GM18505 (cell line): ENCODE results near the gene ECT2L.

Experiments used
- ATAC-seq: cut with Tn5 transposase; IDR thresholded peaks from one replicate; pipeline ENCODE4 v1.9.1; 2021; ENCODE audit not compliant: unreplicated experiment
- POLR2A ChIP-seq: IDR thresholded peaks from 4 replicates; pipeline ENCODE4 v1.6.1; 2011; ENCODE audit warnings: borderline replicate concordance; ENCODE audit not compliant: insufficient read depth, insufficient read length; ENCODE audit errors: extremely low read depth

The ECT2L gene

DNA sequence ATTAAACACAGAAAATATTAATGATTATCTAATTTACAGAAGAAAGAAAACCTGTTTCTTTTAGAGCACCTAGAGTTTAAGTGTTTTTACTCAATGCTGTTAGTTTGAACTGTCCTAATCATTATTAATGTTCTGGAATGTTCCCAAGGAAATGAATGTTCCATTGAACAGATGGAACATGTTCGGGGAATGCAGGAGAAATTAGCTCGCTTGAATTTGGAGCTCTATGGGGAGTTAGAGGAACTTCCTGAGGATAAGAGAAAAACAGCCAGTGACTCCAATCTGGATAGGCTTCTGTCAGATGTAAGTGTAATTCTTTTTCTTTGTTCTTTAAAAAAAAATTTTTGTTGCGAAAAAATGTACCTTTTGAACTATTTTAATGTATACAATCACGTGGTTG lies 10.8 kb upstream of the ECT2L start:
- TF ChIP-seq POLR2A = no peak
- ATAC-seq = no peak

DNA sequence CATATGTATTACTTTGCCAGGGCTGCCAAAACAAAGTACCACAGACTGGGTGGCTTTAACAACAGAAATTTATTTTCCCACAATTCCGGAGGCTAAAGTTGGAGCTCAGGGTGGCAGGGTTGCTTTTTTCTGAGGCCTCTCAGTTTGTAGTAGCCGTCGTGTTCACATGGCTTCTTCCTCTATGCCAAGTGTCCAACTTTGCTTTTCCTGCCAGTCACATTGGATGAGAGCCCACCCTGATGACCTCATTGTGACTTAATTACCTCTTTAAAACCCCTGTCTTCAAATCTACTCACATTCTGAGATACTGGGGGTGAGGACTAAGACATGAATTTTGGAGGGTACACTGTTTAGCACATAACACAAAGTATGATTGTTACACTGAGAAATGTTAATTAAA lies 9.9 kb upstream of the ECT2L start:
- ATAC-seq = no peak
- TF ChIP-seq POLR2A = no peak

DNA sequence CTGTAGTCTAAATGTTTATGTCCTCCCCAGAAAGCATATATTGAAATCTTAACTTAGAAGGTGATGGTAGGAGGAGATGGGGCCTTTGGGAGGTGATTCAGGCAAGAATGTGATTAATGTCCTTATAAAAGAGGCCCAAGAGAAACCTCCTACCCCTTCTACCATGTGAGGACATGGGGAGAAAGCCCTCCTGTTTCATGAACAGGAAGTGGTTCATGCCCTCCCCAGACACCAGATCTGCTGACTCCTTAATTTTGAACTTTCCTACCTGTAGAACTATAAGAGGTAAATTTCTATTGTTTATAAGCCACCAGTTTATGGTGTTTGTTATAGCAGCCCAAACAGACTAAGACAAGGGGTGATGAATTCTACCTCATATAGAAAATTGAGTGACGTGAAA lies 8.7 kb upstream of the ECT2L start:
- no peak for ATAC-seq
- TF ChIP-seq POLR2A = no peak

DNA sequence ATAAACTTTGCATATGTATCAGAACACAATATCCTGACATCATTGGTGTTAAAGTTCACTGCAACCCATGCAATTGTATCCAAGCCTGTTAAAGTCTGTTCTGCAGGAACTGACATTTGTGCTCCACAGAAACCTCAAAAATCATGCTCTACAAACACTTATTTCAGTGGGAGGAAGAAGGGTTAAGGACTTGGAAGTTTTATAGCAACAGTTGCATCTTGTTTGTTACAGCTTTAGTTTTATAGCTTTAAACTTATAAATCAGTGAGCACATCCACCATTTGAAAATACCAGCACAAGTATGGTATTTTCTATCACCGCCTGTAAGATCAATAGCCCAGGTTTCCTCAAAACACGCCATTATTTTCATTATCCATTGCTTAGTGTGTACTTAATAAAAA lies 884 bp downstream of the ECT2L start:
- no peak for ATAC-seq
- no peak for TF ChIP-seq POLR2A

DNA sequence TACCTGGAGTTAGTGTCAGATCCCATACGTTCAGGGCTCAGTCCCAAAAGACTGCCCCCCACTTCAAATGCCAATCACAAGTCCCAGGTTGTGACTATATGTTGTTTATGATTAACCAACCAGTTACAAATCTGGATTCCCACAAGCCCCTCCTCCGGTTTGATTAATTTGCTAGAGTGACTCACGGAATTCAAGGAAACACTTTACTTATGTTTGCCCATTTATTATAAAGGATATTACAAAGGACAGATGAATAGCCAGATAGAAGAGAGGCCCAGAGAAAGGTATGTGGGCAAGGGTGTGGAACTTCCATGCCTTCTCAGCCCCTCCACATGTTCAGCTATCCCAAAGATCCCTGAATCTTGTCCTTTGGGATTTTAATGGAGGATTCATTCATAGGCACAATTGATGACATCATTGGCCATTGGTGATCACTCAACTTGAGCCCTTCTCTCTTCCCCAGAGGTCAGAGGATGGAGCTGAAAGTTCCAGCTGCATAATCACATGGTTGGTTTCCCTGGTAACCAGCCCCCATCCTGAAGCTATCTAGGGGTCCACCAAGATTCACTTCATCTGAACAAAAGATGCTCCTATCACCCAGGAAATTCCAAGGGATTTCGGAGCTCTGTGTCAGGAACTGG lies 2.0 kb downstream of the ECT2L start:
- ATAC-seq = no peak
- no peak for TF ChIP-seq POLR2A

DNA sequence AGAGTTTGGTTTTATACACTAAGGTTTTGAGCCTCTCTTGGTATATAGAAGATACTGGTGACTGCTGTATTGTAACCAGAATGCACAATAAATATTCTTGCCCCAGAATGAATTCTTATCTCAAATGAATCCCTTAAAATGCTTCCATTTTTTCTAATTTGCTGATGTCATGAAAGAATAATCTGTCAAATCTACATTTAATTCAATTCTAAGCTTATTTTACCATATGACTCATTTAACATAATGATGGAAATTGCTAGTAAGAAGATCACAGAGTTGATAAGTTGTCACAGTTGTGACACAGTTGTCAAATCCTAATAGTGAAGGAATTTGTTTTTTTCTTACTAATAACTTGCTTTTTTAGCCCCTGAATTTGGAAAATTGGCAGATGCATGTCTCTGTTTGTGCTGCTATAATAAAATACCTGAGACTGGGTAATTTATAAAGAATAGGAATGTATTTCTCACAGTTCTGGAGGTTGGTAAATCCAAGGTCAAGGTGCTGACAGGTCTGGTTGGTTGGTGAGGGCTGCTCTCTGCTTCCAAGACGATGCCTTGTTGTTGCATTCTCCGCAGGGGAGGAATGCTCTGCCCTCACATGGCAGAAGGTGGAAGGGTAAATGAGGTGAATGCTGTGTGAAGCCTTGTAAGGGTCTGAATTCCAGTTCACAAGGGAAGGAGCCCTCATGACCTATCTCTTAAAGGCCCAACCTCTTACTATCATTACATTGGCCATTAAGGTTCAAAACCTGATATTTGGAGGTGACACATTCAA lies 4.7 kb downstream of the ECT2L start:
- TF ChIP-seq POLR2A = no peak
- ATAC-seq = no peak

DNA sequence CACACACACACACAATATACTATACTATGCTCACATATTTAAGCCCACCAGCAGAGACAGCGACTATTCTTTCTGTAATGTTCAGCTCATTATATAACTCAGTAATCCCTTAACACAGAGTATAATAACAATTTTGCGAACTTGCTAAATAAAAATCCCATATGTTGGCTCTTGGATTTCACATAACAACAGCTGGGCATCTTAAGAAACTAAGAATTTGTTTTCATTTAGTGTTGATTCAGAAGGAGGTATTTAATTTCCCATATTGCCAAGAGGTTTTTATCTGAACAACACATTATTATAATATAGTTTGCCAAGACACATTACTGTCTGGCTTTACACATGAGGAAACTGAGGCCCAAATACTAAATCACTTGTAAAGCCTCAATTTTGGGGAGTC lies 7.4 kb downstream of the ECT2L start:
- no peak for TF ChIP-seq POLR2A
- no peak for ATAC-seq

DNA sequence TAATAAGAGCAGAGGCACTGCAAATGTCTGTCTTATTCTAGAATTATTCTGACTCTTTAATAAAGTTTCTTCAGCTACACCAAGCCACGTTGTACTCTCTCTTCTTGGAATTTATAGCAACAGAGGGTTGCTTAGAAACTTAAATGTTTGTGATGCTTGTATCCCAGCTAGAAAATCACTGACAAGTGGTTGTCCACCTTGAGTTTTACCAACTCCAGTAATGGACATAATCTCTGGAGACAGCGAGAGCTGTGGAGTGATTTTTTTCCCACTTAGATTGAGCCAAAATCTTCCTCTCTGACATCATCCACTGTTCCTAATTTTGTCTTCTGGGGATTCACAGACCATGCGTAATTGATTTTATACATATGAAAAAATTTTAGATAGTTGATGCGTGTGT lies 8.0 kb downstream of the ECT2L start:
- TF ChIP-seq POLR2A = no peak
- ATAC-seq = no peak

DNA sequence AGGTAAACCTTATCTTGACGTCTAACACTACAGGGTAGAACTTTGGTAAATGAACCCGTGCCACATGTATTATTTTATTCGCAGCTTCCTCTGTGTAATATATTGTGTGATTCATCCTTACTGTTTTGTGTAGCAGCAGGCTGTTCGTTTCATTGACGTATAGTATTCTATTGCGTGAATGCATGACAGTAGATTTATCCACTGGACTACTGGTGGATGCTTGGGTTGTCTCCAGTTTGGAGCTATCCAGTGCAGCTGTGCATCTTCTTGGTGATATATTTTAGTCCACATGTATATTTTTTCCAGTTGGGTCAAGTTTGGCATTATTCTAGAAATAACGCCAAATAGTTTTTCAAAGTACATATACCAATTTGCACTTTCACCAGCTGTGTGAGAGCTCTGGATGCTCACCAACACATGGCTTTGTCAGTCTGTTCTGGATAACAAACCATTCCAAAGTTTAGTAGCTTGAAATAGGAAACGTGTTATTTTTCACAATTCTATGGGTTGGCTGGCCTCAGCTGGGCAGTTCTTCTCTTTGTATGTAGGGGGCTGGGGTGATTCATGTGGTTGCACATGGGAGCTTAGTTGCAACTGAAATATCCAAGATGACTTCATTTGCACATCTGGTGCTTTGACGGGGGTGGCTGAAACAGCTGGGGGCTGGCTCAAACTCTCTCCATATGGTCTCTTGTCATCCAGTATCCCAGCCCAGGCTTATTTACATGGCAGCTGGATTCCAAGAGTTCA lies 9.3 kb downstream of the ECT2L start:
- no peak for TF ChIP-seq POLR2A
- ATAC-seq = no peak

DNA sequence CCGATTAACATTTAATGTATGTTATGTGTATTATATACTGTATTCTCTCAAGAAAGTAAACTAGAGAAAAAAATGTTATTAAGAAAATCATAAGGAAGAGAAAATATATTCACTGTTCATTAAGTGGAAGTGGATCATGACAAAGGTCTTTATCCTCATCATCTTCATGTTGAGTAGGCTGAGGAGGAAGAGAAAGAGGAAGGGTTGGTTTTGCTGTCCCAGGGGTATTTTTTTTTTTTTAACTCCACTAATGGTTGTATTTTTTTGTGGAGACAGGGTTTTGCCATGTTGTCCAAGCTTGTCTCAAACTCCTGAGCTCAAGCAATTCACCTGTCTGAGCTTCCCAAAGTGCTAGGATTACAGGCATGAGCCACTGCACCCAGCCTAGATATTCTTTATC lies 11.0 kb downstream of the ECT2L start:
- ATAC-seq = no peak
- TF ChIP-seq POLR2A = no peak

DNA sequence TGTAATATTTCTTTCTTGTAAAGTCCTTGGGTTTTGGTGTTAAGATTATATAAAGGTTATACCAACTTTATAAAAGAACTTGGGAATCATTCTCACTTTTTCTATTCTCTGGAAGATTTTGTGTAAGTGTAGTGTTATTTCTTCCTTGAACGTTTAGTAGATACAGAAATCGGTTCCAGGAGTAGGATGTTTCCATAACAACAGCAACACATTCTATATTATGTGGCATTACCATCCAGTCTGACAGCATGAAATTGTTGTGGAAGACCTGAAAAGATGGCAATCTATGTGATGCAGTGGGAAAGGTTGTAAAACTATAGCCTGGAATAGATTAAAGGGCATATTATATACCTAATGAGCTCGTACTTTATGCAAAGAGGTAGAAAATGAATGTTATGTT lies 13.8 kb downstream of the ECT2L start:
- TF ChIP-seq POLR2A = no peak
- no peak for ATAC-seq

DNA sequence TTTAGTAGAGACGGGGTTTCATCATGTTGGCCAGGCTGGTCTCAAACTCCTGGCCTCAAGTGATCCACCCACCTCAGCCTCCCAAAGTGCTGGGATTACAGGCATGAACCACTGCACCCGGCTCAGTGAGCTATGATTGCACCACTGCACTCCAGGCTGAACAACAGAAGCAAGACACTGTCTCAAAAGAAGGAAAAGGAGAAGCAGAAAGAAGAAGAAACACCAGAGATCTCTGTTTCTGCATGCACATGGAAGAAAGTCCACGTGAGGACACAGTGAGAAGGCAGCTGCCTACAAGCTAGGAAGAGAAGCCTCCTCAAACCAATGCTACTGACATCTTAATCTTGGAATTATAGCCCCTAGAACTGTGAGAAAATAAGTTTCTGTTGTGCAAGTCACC lies 16.0 kb downstream of the ECT2L start:
- ATAC-seq = no peak
- no peak for TF ChIP-seq POLR2A

DNA sequence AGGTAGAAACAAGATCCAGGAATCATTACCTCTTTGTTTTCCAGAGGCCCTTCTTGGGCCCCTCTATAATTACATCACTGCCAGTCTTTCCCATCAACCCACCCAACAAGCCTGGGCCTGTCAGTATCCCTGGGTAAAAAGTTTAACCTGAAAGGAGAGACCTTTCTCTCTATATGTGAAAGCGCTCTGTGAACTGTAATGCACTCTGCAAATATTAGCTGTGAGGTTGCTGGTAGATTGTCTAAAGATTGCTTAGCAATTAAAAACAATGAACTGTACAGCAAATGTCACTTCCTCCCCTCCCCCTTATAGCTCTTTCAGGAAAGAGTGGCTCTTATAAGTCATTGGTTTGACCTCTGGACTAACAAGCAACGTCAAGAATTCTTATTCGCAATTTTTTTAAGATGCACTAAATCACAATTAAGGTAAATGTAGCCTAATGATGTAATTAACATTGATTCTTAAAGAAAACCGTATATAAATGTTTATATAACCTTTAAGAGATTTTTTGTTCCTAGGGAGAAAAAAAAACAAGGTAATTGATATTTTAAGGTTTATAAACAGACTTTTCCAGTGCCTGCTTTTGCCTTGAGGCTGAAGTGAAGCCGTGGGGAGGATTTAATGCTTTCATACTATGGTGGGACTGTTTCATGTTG lies 18.4 kb downstream of the ECT2L start:
- TF ChIP-seq POLR2A = no peak
- no peak for ATAC-seq
